NCI-H187 treated with DMSO at 0.1 percent for 48 hours (cell line): ENCODE data around the gene PLCG2.
"Not testable (repeated sequence)": the region's sequence is repeated elsewhere in the genome, so short reads cannot be mapped to it uniquely, and the experiment has no call there.

Source experiments
- DNase-seq: peaks from one replicate; lab custom pipeline; 2025; lab: John Stamatoyannopoulos, UW

PLCG2 gene

GRCh38 chr16:82004601-82005000 lies 225.5 kb downstream of the PLCG2 start:
- DNase-seq, result no peak

GRCh38 chr16:82005027-82005830 lies 226.1 kb downstream of the PLCG2 start:
- no peak for DNase-seq

GRCh38 chr16:82006036-82006435 lies 226.9 kb downstream of the PLCG2 start:
- no peak for DNase-seq

DNA sequence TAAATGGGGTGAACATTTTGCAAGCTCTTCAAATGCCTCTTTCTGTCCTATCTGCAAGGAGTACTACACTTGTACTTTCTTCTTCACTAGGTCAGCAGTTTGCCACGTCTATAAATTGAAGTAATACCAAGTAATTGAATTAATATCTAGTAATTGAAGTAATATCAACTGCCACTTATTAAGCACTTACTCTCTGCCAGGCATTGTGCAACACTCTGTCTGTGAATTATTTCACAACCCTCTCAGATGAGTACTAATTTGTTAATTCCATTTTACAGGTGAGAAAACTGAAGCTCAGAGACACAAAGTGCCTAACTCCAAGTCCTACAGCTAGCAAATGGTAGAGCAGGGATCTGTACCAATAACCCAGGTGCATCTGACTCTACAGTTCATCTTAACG lies 228.1 kb downstream of the PLCG2 start:
- no peak for DNase-seq

GRCh38 chr16:82008957-82009592 lies 230.0 kb downstream of the PLCG2 start:
- no peak for DNase-seq

- DNase-seq, result not testable (repeated sequence)
Observed at GRCh38 chr16:82009789-82010188, 230.7 kb downstream of the PLCG2 start.

- DNase-seq, result no peak
Observed at GRCh38 chr16:82010649-82011048, 231.6 kb downstream of the PLCG2 start.

GRCh38 chr16:82011199-82011641 lies 232.1 kb downstream of the PLCG2 start, which contains the start of gene SDR42E1:
Gene SDR42E1, minus strand, starts transcription at chr16:82011470. Its CDS starts 10,612 bp downstream, at chr16:82000858.
- DNase-seq, result no peak
